Pancreas (tissue), 10 donors: ENCODE results near the gene ASB7. TPM values are rescaled to one million over a fixed set of nuclear protein-coding genes. Genes with fewer than 3 reads are reported as not detected.

Experiments
- ATAC-seq, 4 donors: fragments of 200-7000 bp; cut with Tn5 transposase; one replicate each; pipeline versions ENCODE4 v1.8.0 to v1.9.1; 2020; ENCODE audit warnings: mild to moderate bottlenecking in 4 of 4, moderate library complexity in 4 of 4
- DNase-seq, 6 donors: peaks; one replicate each; pipeline ENCODE4 v3.0.0-alpha.2; 2020
- FAIRE-seq: peaks from 2 replicates; lab custom pipeline; 2012; peaks lifted over from hg19 to GRCh38; lab: Jason Lieb, UNC
- H3K27ac ChIP-seq, 4 donors: fragments of 200-600 bp; sonication (generic); 1 replicate in 3 of 4; 2 replicates in 1 of 4; pipeline versions ENCODE4 v1.5.0 to v1.8.0; 2020
- H3K27me3 ChIP-seq, 4 donors: fragments of 200-600 bp; one replicate each; pipeline ENCODE4 v1.8.0; 2021
- H3K36me3 ChIP-seq, 3 donors: fragments of 200-600 bp; sonication (generic) in 1 of 3; one replicate each; pipeline versions ENCODE4 v1.5.0 to v1.8.0; 2020 to 2021
- H3K4me1 ChIP-seq, 3 donors: fragments of 200-600 bp; one replicate each; pipeline ENCODE4 v1.8.0; 2021
- H3K4me3 ChIP-seq, 4 donors: fragments of 200-600 bp; sonication (generic) in 2 of 4; one replicate each; pipeline versions ENCODE4 v1.5.0 to v1.8.0; 2020 to 2021
- H3K9me3 ChIP-seq, 4 donors: fragments of 200-600 bp; one replicate each; pipeline ENCODE4 v1.8.0; 2021
- WGBS, 2 donors: extraction: QIAGEN DNeasy Blood & Tissue Kit; methylation state at CpG; one replicate each; pipeline ENCODE4 v1.1.7; 2013; 5-methylcytosine and 5-hydroxymethylcytosine counted together
- intact Hi-C, 3 donors: fragments of 100-400 bp; cut with DNase I; formaldehyde crosslinking; loops; one replicate each; pipeline versions ENCODE4 v1.11.1 to v1.14.2; 2022
- polyA plus RNA-seq, 2 donors: library from polyadenylated mRNA; stranded (reverse); fragments of 200-250 nt; gene quantifications; one replicate each; pipeline ENCODE4 v1.2.3, GENCODE V29; 2013
- total RNA-seq, 6 donors: library from RNA; stranded (reverse); fragmentation: NEBNext Ultra II Directional in 4 of 6; extraction: Animal tissue kit (Norgen Biotek cat#: 25700) in 4 of 6; gene quantifications; one replicate each; pipeline versions ENCODE4 v1.2.1 to v1.2.4, GENCODE V29; 2021 to 2023
- TF ChIP-seq, protein P1 (sequence below), 4 donors: fragments of 200-600 bp; sonication (generic) in 3 of 4; IDR thresholded peaks; one replicate each; pipeline versions ENCODE4 v1.5.0 to v1.8.0; 2021; ENCODE audit warnings: antibody characterized with exemption in 4 of 4
- donor health status: healthy with polysubstance abuse.
- donor health status: DM: no; HTN: no; CAD: no; lungs with moderate emphysema.
- donor health status: DM: no; HTN: no; CAD: no.
- donor health status: control.
- donor health status: control.
- donor health status: Bipolar disorder and iron deficiency.
- donor health status: DM: yes; HTN: yes; CAD: no.
- donor health status: DM: no; HTN: no; CAD: no.
- donor health status: DM: no; HTN: no; CAD: no.
- donor health status: DM: yes; HTN: yes; CAD: no.

ASB7 gene
- total and polyA plus RNA-seq, 8 donors = 1.9 to 7.8 (median 4.4) TPM

DNA sequence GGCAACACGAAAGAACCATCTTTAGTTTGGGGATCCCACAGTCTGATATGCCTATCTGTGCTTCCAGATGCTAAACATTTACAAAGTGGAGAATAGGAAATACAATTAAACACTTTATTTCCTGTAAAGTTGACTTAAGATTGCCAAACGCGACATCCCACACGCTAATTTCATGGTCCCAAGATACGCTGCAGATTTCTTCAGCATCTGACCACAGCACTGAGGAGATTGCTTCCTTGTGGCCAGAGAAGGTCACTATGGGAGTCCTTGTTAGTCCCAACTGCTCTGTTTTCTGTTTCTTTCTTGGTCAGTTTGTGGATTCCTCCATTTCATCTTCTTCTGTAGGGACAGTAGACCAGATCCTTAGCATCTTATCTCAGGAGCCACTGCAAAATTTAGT is 43.3 kb downstream of the ASB7 start:
- WGBS, 2 donors = 85 to 90% methylated on average over 5 of the region's 5 CpGs
- H3K27ac ChIP-seq = no peak overlapping the region
- no peaks in the 10 kb centered on the region for H3K27me3 ChIP-seq
- intact Hi-C loops = no loop called here
- H3K9me3 ChIP-seq = no peaks in the 10 kb centered on the region
- DNase-seq (no peak), ATAC-seq (no peak), FAIRE-seq (no peak)
- no peaks in the 10 kb centered on the region for H3K4me1 ChIP-seq
- TF ChIP-seq, protein P1, sequence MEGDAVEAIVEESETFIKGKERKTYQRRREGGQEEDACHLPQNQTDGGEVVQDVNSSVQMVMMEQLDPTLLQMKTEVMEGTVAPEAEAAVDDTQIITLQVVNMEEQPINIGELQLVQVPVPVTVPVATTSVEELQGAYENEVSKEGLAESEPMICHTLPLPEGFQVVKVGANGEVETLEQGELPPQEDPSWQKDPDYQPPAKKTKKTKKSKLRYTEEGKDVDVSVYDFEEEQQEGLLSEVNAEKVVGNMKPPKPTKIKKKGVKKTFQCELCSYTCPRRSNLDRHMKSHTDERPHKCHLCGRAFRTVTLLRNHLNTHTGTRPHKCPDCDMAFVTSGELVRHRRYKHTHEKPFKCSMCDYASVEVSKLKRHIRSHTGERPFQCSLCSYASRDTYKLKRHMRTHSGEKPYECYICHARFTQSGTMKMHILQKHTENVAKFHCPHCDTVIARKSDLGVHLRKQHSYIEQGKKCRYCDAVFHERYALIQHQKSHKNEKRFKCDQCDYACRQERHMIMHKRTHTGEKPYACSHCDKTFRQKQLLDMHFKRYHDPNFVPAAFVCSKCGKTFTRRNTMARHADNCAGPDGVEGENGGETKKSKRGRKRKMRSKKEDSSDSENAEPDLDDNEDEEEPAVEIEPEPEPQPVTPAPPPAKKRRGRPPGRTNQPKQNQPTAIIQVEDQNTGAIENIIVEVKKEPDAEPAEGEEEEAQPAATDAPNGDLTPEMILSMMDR (IDR thresholded peaks at IDR 0.05) = no peak
- H3K36me3 ChIP-seq = no peaks in the 10 kb centered on the region
- no peak overlapping the region for H3K4me3 ChIP-seq

DNA sequence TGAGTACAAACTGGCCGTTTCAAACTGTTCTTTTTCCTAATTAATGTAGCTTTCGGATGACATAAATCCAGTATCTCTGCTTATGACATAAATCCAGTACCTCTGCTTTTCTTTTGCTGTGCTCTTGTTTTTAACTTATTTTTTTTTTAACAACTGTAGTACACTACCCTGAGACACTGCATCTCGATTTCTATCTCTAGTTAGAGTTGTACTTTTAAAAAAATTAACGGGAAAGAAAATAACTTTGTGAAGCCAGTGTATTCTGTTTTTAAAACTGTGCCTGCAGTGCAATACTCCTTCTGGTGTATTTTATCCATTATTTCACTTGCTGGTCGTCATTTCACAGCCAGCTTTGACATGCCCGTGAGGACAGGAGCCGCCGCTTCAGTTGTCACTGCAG is 46.6 kb downstream of the ASB7 start:
- WGBS, 2 donors = 88 to 89% methylated on average over 8 of the region's 8 CpGs
- TF ChIP-seq, protein P1 (IDR thresholded peaks at IDR 0.05) = no peak
- no peaks in the 10 kb centered on the region for H3K27me3 ChIP-seq
- ATAC-seq = no peak
- no peaks in the 10 kb centered on the region for H3K9me3 ChIP-seq
- no peak for FAIRE-seq
- no peaks in the 10 kb centered on the region for H3K4me1 ChIP-seq
- no peak for DNase-seq
- H3K4me3 ChIP-seq = no peak overlapping the region
- intact Hi-C loops = no loop called here
- H3K36me3 ChIP-seq = peaks cover 0 to 5% (median 0%) of the 10 kb centered on the region in 3 donors
- no peak overlapping the region for H3K27ac ChIP-seq

DNA sequence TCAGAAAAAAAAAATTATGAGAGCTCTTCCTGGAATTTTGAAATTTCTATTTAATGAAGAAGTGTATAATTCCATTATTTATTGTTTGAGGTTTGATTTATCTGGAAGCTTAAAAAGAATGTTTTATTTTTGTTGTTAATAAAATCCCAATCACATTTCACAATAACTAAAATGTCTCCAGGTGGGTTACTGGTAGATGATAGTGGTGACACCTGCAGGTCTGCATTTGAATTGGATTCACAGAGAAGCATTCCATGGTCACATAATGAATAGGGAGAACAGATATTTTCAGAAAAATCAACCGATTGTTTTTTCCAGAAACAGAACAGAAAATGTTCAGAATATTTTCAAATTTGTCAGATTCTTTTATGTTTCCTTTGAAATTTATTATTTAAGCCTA is 48.3 kb downstream of the ASB7 start:
- FAIRE-seq = no peak
- WGBS, 2 donors = 41 to 42% methylated on average over 1 of the region's 1 CpG
- intact Hi-C loops = no loop called here

DNA sequence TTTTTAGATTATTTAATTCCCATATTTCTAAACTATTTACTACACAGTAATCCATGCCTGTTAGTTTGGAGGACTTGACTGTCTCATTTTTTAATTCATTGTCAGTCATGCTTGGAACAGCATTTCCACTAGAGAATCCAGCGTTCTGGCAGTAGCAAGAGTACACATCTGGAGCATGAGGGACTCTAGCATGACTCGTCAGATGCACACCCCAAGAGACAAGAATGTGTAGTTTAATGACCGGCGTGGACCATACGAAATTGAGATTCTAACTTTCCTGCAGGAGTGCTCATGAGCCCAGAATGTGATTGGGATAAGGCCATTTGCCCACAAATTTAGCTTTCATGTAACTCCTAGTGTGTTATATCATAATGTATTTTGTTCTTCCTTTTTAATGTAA is 48.9 kb downstream of the ASB7 start:
- FAIRE-seq (no peak), ATAC-seq (no peak), DNase-seq (no peak)
- no peak overlapping the region for H3K4me3 ChIP-seq
- H3K36me3 ChIP-seq = peaks cover 0 to 5% (median 0%) of the 10 kb centered on the region in 3 donors
- TF ChIP-seq, protein P1 (IDR thresholded peaks at IDR 0.05) = no peak
- H3K27me3 ChIP-seq = no peaks in the 10 kb centered on the region
- 91 to 96% methylated on average over 5 of the region's 5 CpGs for WGBS, 2 donors
- no peaks in the 10 kb centered on the region for H3K4me1 ChIP-seq
- H3K27ac ChIP-seq = no peak overlapping the region
- H3K9me3 ChIP-seq = no peaks in the 10 kb centered on the region
- intact Hi-C loops = no loop called here

More for the DNA sequence above, 48.3 kb downstream of the ASB7 start:
- no peaks in the 10 kb centered on the region for H3K27me3 ChIP-seq
- DNase-seq (no peak), ATAC-seq (no peak)
- H3K9me3 ChIP-seq = no peaks in the 10 kb centered on the region
- H3K4me3 ChIP-seq = no peak overlapping the region
- no peak overlapping the region for H3K27ac ChIP-seq
- peaks cover 0 to 5% (median 0%) of the 10 kb centered on the region in 3 donors for H3K36me3 ChIP-seq
- no peaks in the 10 kb centered on the region for H3K4me1 ChIP-seq
- TF ChIP-seq, protein P1 (IDR thresholded peaks at IDR 0.05) = no peak

DNA sequence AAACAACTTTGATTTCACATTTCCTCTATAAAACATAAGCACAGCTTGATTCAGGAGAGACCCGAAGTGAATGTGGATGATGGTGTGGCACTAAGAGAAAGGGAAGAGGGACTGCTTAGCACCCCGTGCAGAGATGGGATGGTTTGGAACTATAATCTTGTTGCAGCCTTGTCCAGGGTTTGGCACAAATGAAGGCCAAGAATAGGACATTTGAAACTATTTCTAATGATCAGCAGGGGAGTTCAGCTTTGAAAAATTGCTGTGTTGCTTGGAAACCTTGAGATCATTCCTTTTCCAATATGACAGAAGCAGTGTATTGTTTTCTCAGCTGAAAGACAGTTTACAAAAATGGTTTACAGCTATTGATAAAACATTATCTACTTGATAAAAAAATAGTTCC is 49.7 kb downstream of the ASB7 start:
- Histone ChIP-seq H3K36me3 (peaks cover 0 to 5% (median 0%) of the 10 kb centered on the region in 3 donors), H3K27me3 (no peaks in the 10 kb centered on the region), H3K27ac (no peak overlapping the region), H3K4me1 (no peaks in the 10 kb centered on the region), H3K9me3 (no peaks in the 10 kb centered on the region), H3K4me3 (no peak overlapping the region)
- FAIRE-seq (no peak), DNase-seq (no peak), ATAC-seq (no peak)
- 73 to 78% methylated on average over 2 of the region's 2 CpGs for WGBS, 2 donors
- TF ChIP-seq, protein P1 (IDR thresholded peaks at IDR 0.05) = no peak
- intact Hi-C loops = no loop called here
